Chondrocyte (in vitro differentiated cells): ENCODE results near the gene NR0B2. TPM values are rescaled to one million over a fixed set of nuclear protein-coding genes. Genes with fewer than 3 reads are reported as not detected.

Experiments
- DNase-seq: peaks from one replicate; pipeline ENCODE4 v3.0.0; 2021; ENCODE audit warnings: mixed read lengths, low spot score
- H3K27ac Mint-ChIP-seq: one replicate; pipeline ENCODE4 v1.8.0; 2021; ENCODE audit warnings: mild to moderate bottlenecking, moderate library complexity, mixed read lengths; ENCODE audit not compliant: unreplicated experiment
- H3K27me3 Mint-ChIP-seq: 2 replicates; pipeline ENCODE4 v1.8.0; 2021; ENCODE audit warnings: low read depth, mixed read lengths
- H3K36me3 Mint-ChIP-seq: 2 replicates; pipeline ENCODE4 v1.8.0; 2021; ENCODE audit warnings: low read depth, mixed read lengths
- H3K4me1 Mint-ChIP-seq: 2 replicates; pipeline ENCODE4 v1.8.0; 2021; ENCODE audit warnings: low read depth, mild to moderate bottlenecking, mixed read lengths
- H3K4me3 Mint-ChIP-seq: one replicate; pipeline ENCODE4 v1.8.0; 2021; ENCODE audit warnings: mild to moderate bottlenecking, moderate library complexity, mixed read lengths; ENCODE audit not compliant: unreplicated experiment
- H3K9me3 Mint-ChIP-seq: 2 replicates; pipeline ENCODE4 v1.8.0; 2021; ENCODE audit warnings: low read depth, mixed read lengths
- CTCF ChIP-seq: fragments of 200-600 bp; sonication (generic); IDR thresholded peaks from 2 replicates; pipeline ENCODE4 v1.5.0; 2021; ENCODE audit warnings: antibody characterized with exemption, mild to moderate bottlenecking, moderate library complexity
- long read RNA-seq: library from polyadenylated mRNA; stranded (forward); transcript quantifications from one replicate; pipeline ENCODE4 v2.0.0, GENCODE V29; 2021
- total RNA-seq: library from RNA; stranded (reverse); gene quantifications from 3 replicates; pipeline ENCODE4 v1.2.1, GENCODE V29; 2021

NR0B2 gene
- not detected in 3 replicates for total RNA-seq
- long read RNA-seq, result 0 reads

GRCh38 chr1:26913754-26914619, at the start of gene NR0B2:
Gene NR0B2 (minus strand): TSS chr1:26913975. CDS start chr1:26913940, 35 bp downstream.
- no peak within 1 kb of the TSS for H3K4me3 Mint-ChIP-seq
- no peaks in the 10 kb centered on the region for H3K36me3 Mint-ChIP-seq
- no peak for TF ChIP-seq CTCF
- H3K9me3 Mint-ChIP-seq, result no peaks in the 10 kb centered on the region
- no peaks in the 10 kb centered on the region for H3K4me1 Mint-ChIP-seq
- no peak for DNase-seq
- H3K27ac Mint-ChIP-seq, result no peak within 1 kb of the TSS
- H3K27me3 Mint-ChIP-seq, result peaks cover 3% of the 10 kb centered on the region

GRCh38 chr1:26961826-26962225, 48.1 kb upstream of the NR0B2 start:
- DNase-seq, result no peak
- Mint-ChIP-seq H3K4me3 (no peak overlapping the region), H3K27ac (no peak overlapping the region), H3K9me3 (no peaks in the 10 kb centered on the region), H3K4me1 (peaks cover 11% of the 10 kb centered on the region), H3K27me3 (peaks cover 30% of the 10 kb centered on the region), H3K36me3 (no peaks in the 10 kb centered on the region)
- no peak for TF ChIP-seq CTCF

- no peak overlapping the region for H3K27ac Mint-ChIP-seq
- H3K4me3 Mint-ChIP-seq, result no peak overlapping the region
- H3K9me3 Mint-ChIP-seq, result peaks cover 11% of the 10 kb centered on the region
These were observed 46.8 kb upstream of the NR0B2 start for GRCh38 chr1:26960625-26960966.

GRCh38 chr1:26959722-26960624, 46.2 kb upstream of the NR0B2 start, which contains the start of gene KDF1:
Gene KDF1 (minus strand): TSS chr1:26960468. CDS start chr1:26952380, 8,088 bp downstream.
- no peak for TF ChIP-seq CTCF
- H3K4me3 Mint-ChIP-seq, result no peak within 1 kb of the TSS
- H3K9me3 Mint-ChIP-seq, result peaks cover 11% of the 10 kb centered on the region
- peaks cover 5% of the 10 kb centered on the region for H3K36me3 Mint-ChIP-seq
- peaks cover 26% of the 10 kb centered on the region for H3K27me3 Mint-ChIP-seq
- no peak within 1 kb of the TSS for H3K27ac Mint-ChIP-seq
- no peak for DNase-seq
- H3K4me1 Mint-ChIP-seq, result peaks cover 11% of the 10 kb centered on the region

More at GRCh38 chr1:26960625-26960966, 46.8 kb upstream of the NR0B2 start:
- Mint-ChIP-seq H3K27me3 (peaks cover 27% of the 10 kb centered on the region), H3K4me1 (peaks cover 11% of the 10 kb centered on the region), H3K36me3 (peaks cover 5% of the 10 kb centered on the region)
- TF ChIP-seq CTCF, result no peak
- no peak for DNase-seq

GRCh38 chr1:26959270-26959669, 45.5 kb upstream of the NR0B2 start:
- peaks cover 22% of the 10 kb centered on the region for H3K27me3 Mint-ChIP-seq
- no peak for DNase-seq
- TF ChIP-seq CTCF, result no peak
- peaks cover 11% of the 10 kb centered on the region for H3K4me1 Mint-ChIP-seq
- no peak overlapping the region for H3K4me3 Mint-ChIP-seq
- H3K36me3 Mint-ChIP-seq, result peaks cover 5% of the 10 kb centered on the region
- no peak overlapping the region for H3K27ac Mint-ChIP-seq
- H3K9me3 Mint-ChIP-seq, result peaks cover 11% of the 10 kb centered on the region
